Liver (tissue), 9 donors: ENCODE results near the gene IL17RE. TPM values are rescaled to one million over a fixed set of nuclear protein-coding genes. Genes with fewer than 3 reads are reported as not detected.

Source experiments
- DNase-seq: peaks from one replicate; pipeline ENCODE4 v3.0.0-alpha.2; 2017; ENCODE audit warnings: low spot score
- H3K27ac ChIP-seq, 2 donors: one replicate each; pipeline ENCODE4 v1.7.0; 2013; ENCODE audit warnings: inconsistent platforms in 2 of 2, low read length in 2 of 2, control low read depth in 1 of 2, low read depth in 1 of 2, mild to moderate bottlenecking in 1 of 2
- H3K27me3 ChIP-seq, 4 donors: one replicate each; pipeline versions ENCODE4 v1.6.1 to v1.7.0; 2013; ENCODE audit warnings: low read length in 3 of 4, inconsistent platforms in 1 of 4, mild to moderate bottlenecking in 1 of 4, moderate library complexity in 1 of 4; ENCODE audit not compliant: control insufficient read depth in 4 of 4, insufficient read depth in 4 of 4
- H3K36me3 ChIP-seq, 4 donors: one replicate each; pipeline versions ENCODE4 v1.6.1 to v1.7.0; 2013; ENCODE audit warnings: low read length in 3 of 4, mild to moderate bottlenecking in 3 of 4, low read depth in 1 of 4, moderate library complexity in 1 of 4; ENCODE audit not compliant: control insufficient read depth in 4 of 4, insufficient read depth in 3 of 4
- H3K4me1 ChIP-seq, 4 donors: one replicate each; pipeline versions ENCODE4 v1.6.1 to v1.7.0; 2013; ENCODE audit warnings: low read length in 3 of 4, mild to moderate bottlenecking in 3 of 4, moderate library complexity in 1 of 4; ENCODE audit not compliant: control insufficient read depth in 4 of 4, insufficient read depth in 4 of 4
- H3K4me3 ChIP-seq, 3 donors: one replicate each; pipeline versions ENCODE4 v1.6.1 to v1.7.0; 2013; ENCODE audit warnings: low read length in 3 of 3, control low read depth in 1 of 3, low read depth in 1 of 3, mild to moderate bottlenecking in 1 of 3
- H3K9ac ChIP-seq, 2 donors: one replicate each; pipeline ENCODE4 v1.7.0; 2013; ENCODE audit warnings: low read length in 2 of 2, mild to moderate bottlenecking in 2 of 2, moderate library complexity in 2 of 2, control low read depth in 1 of 2, low read depth in 1 of 2
- H3K9me3 ChIP-seq, 4 donors: one replicate each; pipeline versions ENCODE4 v1.6.1 to v1.7.0; 2013; ENCODE audit warnings: low read length in 3 of 4; ENCODE audit not compliant: control insufficient read depth in 4 of 4
- ATF3 ChIP-seq: IDR thresholded peaks from 2 replicates; pipeline ENCODE4 v1.6.1; 2016; ENCODE audit warnings: antibody characterized with exemption
- CTCF ChIP-seq: fragments of 150-350 bp; IDR thresholded peaks from 2 replicates; pipeline ENCODE4 v1.5.1; 2017; ENCODE audit warnings: improper control_type of control experiment, low read depth, low read length; ENCODE audit not compliant: missing input control
- EGR1 ChIP-seq, 2 donors: IDR thresholded peaks; 2 replicates each; pipeline ENCODE4 v1.6.1; 2016 to 2018; ENCODE audit warnings: antibody characterized with exemption in 2 of 2, low read depth in 2 of 2
- FOXA1 ChIP-seq: IDR thresholded peaks from 2 replicates; pipeline ENCODE4 v1.6.1; 2016; ENCODE audit warnings: antibody characterized with exemption
- FOXA2 ChIP-seq: IDR thresholded peaks from 2 replicates; pipeline ENCODE4 v1.6.1; 2016; ENCODE audit warnings: antibody characterized with exemption
- GABPA ChIP-seq, 2 donors: IDR thresholded peaks in 1 of 2; conservative IDR thresholded peaks in 1 of 2; 2 replicates each; pipeline ENCODE4 v1.6.1; 2016; ENCODE audit warnings: antibody characterized with exemption in 2 of 2, mild to moderate bottlenecking in 1 of 2, moderate library complexity in 1 of 2
- HNF4G ChIP-seq: IDR thresholded peaks from 2 replicates; pipeline ENCODE4 v1.6.1; 2016; ENCODE audit warnings: antibody characterized with exemption
- JUND ChIP-seq, 2 donors: IDR thresholded peaks; 2 replicates each; pipeline ENCODE4 v1.6.1; 2016; ENCODE audit warnings: antibody characterized with exemption in 2 of 2
- MAX ChIP-seq: IDR thresholded peaks from 2 replicates; pipeline ENCODE4 v1.6.1; 2016; ENCODE audit warnings: antibody characterized with exemption
- RAD21 ChIP-seq, 2 donors: IDR thresholded peaks; 2 replicates each; pipeline ENCODE4 v1.6.1; 2016; ENCODE audit warnings: antibody characterized with exemption in 2 of 2, mild to moderate bottlenecking in 2 of 2
- REST ChIP-seq: IDR thresholded peaks from 2 replicates; pipeline ENCODE4 v1.6.1; 2016; ENCODE audit warnings: antibody characterized with exemption, mild to moderate bottlenecking
- RXRA ChIP-seq, 2 donors: IDR thresholded peaks; 2 replicates each; pipeline ENCODE4 v1.6.1; 2017 to 2018; ENCODE audit warnings: antibody characterized with exemption in 2 of 2, mild to moderate bottlenecking in 1 of 2
- SP1 ChIP-seq: IDR thresholded peaks from 2 replicates; pipeline ENCODE4 v1.6.1; 2018; ENCODE audit warnings: antibody characterized with exemption, mild to moderate bottlenecking
- TAF1 ChIP-seq: conservative IDR thresholded peaks from 2 replicates; pipeline ENCODE4 v1.6.1; 2016; ENCODE audit warnings: antibody characterized with exemption, mild to moderate bottlenecking
- YY1 ChIP-seq: IDR thresholded peaks from 2 replicates; pipeline ENCODE4 v1.6.1; 2016; ENCODE audit warnings: antibody characterized with exemption, mild to moderate bottlenecking
- ZBTB33 ChIP-seq: IDR thresholded peaks from 2 replicates; pipeline ENCODE4 v1.6.1; 2016; ENCODE audit warnings: antibody characterized with exemption
- WGBS: extraction: QIAGEN DNeasy Blood & Tissue Kit; methylation state at CpG from one replicate; pipeline ENCODE4 v1.1.7; 2013; 5-methylcytosine and 5-hydroxymethylcytosine counted together
- polyA plus RNA-seq, 2 donors: library from polyadenylated mRNA; stranded (reverse) in 1 of 2; unstranded in 1 of 2; fragments of 200-250 nt in 1 of 2; fragments of >200 nt in 1 of 2; fragmentation: Nextera tagmentation in 1 of 2; extraction: Ambion mirVana in 1 of 2; gene quantifications; one replicate each; pipeline versions ENCODE4 v1.2.1 to v1.2.3, GENCODE V29; 2013 to 2015
- total RNA-seq, 2 donors: library from RNA; depleted of rRNA; stranded (reverse); fragments of >200 nt; gene quantifications; one replicate each; pipeline ENCODE4 v1.2.3, GENCODE V29; 2014
- donor health status: healthy.
- donor health status: healthy.
- donor health status: healthy.
- donor health status: healthy.
- donor health status: healthy.

IL17RE gene
- total and polyA plus RNA-seq, 4 donors = 0.42 to 2.1 (median 0.90) TPM

- Histone ChIP-seq H3K4me3 (no peak overlapping the region), H3K9ac (no peak overlapping the region), H3K4me1 (peaks cover 0 to 7% (median 3%) of the 10 kb centered on the region in 4 donors), H3K27ac (no peak overlapping the region), H3K36me3 (no peaks in the 10 kb centered on the region), H3K9me3 (no peaks in the 10 kb centered on the region), H3K27me3 (no peaks in the 10 kb centered on the region)
- WGBS = 93% methylated on average over 12 of the region's 12 CpGs
- no peak for DNase-seq
- TF ChIP-seq FOXA1 = no peak
- TF ChIP-seq FOXA2 = no peak
- no peak for TF ChIP-seq SP1
- no peak for TF ChIP-seq GABPA (IDR thresholded peaks at IDR 0.05 in 1 of 2, conservative IDR thresholded peaks at IDR 0.05 in 1 of 2)
- no peak for TF ChIP-seq RXRA (IDR thresholded peaks at IDR 0.05)
- TF ChIP-seq YY1 = no peak
- no peak for TF ChIP-seq ZBTB33
- no peak for TF ChIP-seq HNF4G
- TF ChIP-seq REST = no peak
- TF ChIP-seq CTCF = no peak
- TF ChIP-seq MAX = no peak
- no peak for TF ChIP-seq TAF1
These were observed 35.5 kb upstream of the IL17RE start for GRCh38 chr3:9867106-9867505.

GRCh38 chr3:9869955-9870354 is 32.7 kb upstream of the IL17RE start:
- no peaks in the 10 kb centered on the region for H3K27me3 ChIP-seq
- no peak overlapping the region for H3K4me3 ChIP-seq
- H3K4me1 ChIP-seq = no peaks in the 10 kb centered on the region
- H3K9me3 ChIP-seq = no peaks in the 10 kb centered on the region
- WGBS = 90% methylated on average over 5 of the region's 5 CpGs
- no peak overlapping the region for H3K27ac ChIP-seq
- no peaks in the 10 kb centered on the region for H3K36me3 ChIP-seq
- DNase-seq = no peak
- H3K9ac ChIP-seq = no peak overlapping the region
- no peak for TF ChIP-seq YY1
- TF ChIP-seq CTCF = no peak
- TF ChIP-seq ZBTB33 = no peak
- TF ChIP-seq FOXA1 = no peak
- no peak for TF ChIP-seq RAD21 (IDR thresholded peaks at IDR 0.05)
- TF ChIP-seq EGR1 (IDR thresholded peaks at IDR 0.05; ENCODE audit: low read depth in 2 of 2) = no peak
- no peak for TF ChIP-seq GABPA (IDR thresholded peaks at IDR 0.05 in 1 of 2, conservative IDR thresholded peaks at IDR 0.05 in 1 of 2)
- TF ChIP-seq HNF4G = no peak
- TF ChIP-seq JUND (IDR thresholded peaks at IDR 0.05) = no peak
- no peak for TF ChIP-seq SP1
- TF ChIP-seq ATF3 = no peak
- no peak for TF ChIP-seq TAF1
- TF ChIP-seq MAX = no peak
